Stimulated activated effector memory CD8-positive, alpha-beta T cell treated with anti-CD3 and anti-CD28 coated beads, Interleukin-12 subunit alpha, Interleukin-12 subunit beta, amount 100 ng/mL, for 72 hours (primary cell): ENCODE results near the gene PRKG1.

Source experiments
- ATAC-seq: fragments of 150-1000 bp; cut with Tn5 transposase; 2 replicates; pipeline ENCODE4 v1.10.0; 2021
- DNase-seq, 2 donors: peaks; one replicate each; pipeline ENCODE4 v3.0.0; 2021 to 2022; ENCODE audit warnings: low spot score in 2 of 2
- H3K27ac Mint-ChIP-seq: one replicate; pipeline ENCODE4 v1.8.0; 2022; ENCODE audit warnings: mild to moderate bottlenecking, mixed read lengths
- H3K36me3 Mint-ChIP-seq: one replicate; pipeline ENCODE4 v1.8.0; 2022; ENCODE audit warnings: mild to moderate bottlenecking, mixed read lengths
- H3K4me1 Mint-ChIP-seq: one replicate; pipeline ENCODE4 v1.8.0; 2022; ENCODE audit warnings: mixed read lengths
- H3K4me3 Mint-ChIP-seq: one replicate; pipeline ENCODE4 v1.8.0; 2022; ENCODE audit warnings: mild to moderate bottlenecking, mixed read lengths
- H3K9me3 Mint-ChIP-seq: one replicate; pipeline ENCODE4 v1.8.0; 2022; ENCODE audit warnings: mixed read lengths

The PRKG1 gene

DNA sequence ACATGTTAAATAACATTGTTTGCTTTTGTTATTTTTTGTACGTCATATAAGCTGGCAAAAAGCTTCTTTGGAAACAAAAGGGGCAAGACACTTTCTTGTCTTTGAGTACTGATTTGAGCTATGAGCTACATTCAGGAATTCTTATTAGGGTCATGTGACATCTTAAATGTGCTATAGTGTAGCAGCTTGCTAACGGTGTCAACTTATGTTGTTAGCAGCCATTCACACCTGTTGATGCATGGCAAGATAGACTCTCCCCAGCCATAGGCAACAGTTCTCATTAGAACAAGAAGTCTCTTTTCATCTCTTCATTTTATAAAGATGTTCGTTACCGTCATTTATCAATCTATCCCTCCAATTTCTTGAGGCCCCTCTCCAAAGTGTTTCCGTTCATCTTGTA, 411.4 kb downstream of the PRKG1 start:
- Mint-ChIP-seq H3K9me3 (no peaks in the 10 kb centered on the region), H3K4me3 (no peak overlapping the region)

DNA sequence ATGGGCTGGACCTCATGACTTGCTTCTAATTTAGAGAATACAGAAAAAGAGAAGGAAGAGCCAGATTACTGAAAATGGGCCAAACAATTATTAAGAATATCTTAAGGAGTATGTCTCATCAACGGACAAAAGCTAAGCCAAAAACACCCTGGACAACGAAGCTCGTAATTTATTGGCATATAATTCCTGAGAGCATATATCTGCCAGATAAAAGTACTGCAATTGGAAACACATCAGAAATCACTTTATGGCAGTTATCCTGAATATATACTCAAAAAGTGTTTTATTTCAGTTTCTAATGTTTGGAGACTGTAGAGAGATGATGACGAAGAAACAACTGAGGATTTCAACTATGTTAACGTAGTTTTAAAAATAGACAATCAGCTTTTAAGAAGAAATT, 413.3 kb downstream of the PRKG1 start:
- H3K36me3 Mint-ChIP-seq: no peaks in the 10 kb centered on the region
- no peaks in the 10 kb centered on the region for H3K4me1 Mint-ChIP-seq
- no peak for ATAC-seq
- DNase-seq: no peak
- H3K27ac Mint-ChIP-seq: no peak overlapping the region
- no peak overlapping the region for H3K4me3 Mint-ChIP-seq
- no peaks in the 10 kb centered on the region for H3K9me3 Mint-ChIP-seq

More for the DNA sequence above, 411.4 kb downstream of the PRKG1 start:
- ATAC-seq (no peak), DNase-seq (no peak)
- H3K4me1 Mint-ChIP-seq: no peaks in the 10 kb centered on the region
- H3K36me3 Mint-ChIP-seq: no peaks in the 10 kb centered on the region
- H3K27ac Mint-ChIP-seq: no peak overlapping the region

DNA sequence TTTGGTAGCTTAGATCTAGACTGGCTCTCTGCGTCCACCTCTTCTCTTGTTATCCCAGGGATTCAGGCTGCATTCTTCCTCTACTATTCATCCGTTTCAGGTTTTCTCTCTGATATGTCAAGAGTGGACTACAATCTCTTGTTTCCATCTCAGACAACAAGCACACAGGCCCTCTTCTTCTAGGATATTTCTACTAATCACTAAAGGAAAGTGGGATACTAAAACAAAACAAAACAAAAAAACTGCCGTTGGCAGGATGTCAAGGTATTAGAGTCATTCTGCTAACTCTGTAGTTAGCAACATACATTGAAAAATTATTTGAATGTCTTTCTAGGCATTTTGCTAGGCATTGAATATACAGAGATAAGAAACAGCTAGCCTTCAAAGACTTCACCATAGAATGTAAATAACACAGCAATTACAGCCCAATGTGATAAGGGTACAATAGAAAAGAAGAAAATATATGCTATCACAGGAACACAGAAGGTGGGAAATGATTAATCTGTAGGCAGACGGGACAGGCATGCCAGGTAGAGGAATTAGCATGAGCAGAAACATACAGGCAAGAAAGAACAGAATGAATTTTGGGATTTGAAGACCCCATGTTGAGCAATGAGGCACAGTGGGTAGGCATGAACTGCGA, 414.6 kb downstream of the PRKG1 start:
- Mint-ChIP-seq H3K27ac (no peak overlapping the region), H3K9me3 (no peaks in the 10 kb centered on the region), H3K4me3 (no peak overlapping the region), H3K36me3 (no peaks in the 10 kb centered on the region), H3K4me1 (no peaks in the 10 kb centered on the region)
- DNase-seq (no peak), ATAC-seq (no peak)

DNA sequence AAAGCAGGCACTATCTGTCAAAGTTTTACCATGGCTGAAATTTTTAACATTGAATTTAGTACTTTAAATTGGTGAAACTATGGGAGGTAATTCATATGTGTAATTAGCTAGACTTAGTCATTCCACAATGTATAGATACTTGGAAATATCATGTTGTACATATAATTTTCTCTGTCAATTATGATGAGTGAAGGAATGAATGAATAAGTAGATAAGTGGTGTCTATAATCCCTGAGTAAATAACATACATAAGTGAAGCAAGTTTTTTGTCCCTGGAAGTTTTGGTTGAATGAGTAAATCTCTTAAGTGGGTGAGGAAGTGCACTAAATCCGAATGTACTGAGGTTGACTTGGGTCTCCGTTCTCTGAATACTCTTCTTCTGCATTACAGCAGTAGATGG, 424.1 kb downstream of the PRKG1 start:
- Mint-ChIP-seq H3K9me3 (no peaks in the 10 kb centered on the region), H3K27ac (no peak overlapping the region), H3K4me1 (no peaks in the 10 kb centered on the region), H3K36me3 (no peaks in the 10 kb centered on the region), H3K4me3 (no peak overlapping the region)
- no peak for DNase-seq
- ATAC-seq: no peak

DNA sequence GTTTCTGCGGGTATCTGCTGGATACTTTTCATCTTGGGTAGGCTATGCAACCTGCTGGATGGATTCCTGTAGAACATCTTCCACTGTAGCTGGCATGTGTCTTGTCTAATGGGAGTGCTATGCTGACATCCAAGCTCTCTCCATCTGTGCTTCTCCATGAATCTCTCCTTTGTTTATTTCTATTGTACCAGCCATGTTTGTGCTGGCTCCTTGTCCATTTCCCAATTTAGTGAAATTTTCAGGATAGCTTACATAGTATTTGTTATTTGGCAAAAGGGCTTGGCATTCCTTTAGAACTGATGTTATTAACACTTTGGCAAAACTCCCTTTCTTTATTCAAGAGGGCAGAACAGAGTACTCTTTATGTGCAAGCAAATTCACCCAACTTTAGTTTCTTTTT, 427.1 kb downstream of the PRKG1 start:
- ATAC-seq: no peak
- no peaks in the 10 kb centered on the region for H3K4me1 Mint-ChIP-seq
- no peaks in the 10 kb centered on the region for H3K36me3 Mint-ChIP-seq
- DNase-seq: no peak
- no peak overlapping the region for H3K4me3 Mint-ChIP-seq
- H3K27ac Mint-ChIP-seq: no peak overlapping the region
- H3K9me3 Mint-ChIP-seq: no peaks in the 10 kb centered on the region

DNA sequence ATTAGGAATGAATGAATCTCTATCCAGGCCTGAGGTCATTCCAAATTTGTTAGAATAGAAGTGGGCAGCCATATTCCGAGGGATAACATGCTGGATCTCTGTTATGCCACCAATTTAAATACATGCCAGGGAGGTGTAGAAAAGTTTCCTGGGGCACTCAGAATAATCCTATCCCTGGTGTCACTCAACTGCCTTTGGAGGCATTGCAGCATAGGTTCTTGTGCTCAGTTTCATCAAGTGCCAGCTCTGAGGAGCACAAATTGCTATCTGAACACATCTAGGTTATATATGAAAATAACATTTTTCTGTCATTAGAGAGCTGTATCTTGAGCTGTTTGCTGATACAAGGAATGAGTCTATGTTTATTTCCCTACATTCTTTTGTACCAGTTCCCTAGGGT, 427.8 kb downstream of the PRKG1 start:
- DNase-seq (no peak), ATAC-seq (no peak)
- Mint-ChIP-seq H3K4me3 (no peak overlapping the region), H3K4me1 (no peaks in the 10 kb centered on the region), H3K36me3 (no peaks in the 10 kb centered on the region), H3K9me3 (no peaks in the 10 kb centered on the region), H3K27ac (no peak overlapping the region)

DNA sequence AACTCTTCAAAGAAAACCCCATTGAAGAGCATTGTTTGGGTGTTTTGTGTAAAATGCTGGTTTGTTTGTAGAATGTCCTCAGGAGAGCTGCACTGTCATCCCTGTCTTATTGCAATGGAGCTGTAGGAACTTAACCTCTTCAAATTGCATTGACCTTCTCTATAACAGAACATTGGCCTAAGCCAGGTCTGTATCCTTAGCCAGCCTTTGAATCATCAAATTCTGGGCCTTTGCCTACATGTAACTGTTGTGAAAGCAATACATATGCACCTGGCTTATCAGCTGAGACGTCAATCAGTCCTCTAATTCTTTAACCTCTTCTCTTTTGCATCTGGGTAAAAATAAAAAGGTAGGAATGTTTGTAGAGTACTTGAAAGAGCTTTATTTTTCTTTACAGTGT, 429.1 kb downstream of the PRKG1 start:
- H3K36me3 Mint-ChIP-seq: no peaks in the 10 kb centered on the region
- no peak overlapping the region for H3K27ac Mint-ChIP-seq

DNA sequence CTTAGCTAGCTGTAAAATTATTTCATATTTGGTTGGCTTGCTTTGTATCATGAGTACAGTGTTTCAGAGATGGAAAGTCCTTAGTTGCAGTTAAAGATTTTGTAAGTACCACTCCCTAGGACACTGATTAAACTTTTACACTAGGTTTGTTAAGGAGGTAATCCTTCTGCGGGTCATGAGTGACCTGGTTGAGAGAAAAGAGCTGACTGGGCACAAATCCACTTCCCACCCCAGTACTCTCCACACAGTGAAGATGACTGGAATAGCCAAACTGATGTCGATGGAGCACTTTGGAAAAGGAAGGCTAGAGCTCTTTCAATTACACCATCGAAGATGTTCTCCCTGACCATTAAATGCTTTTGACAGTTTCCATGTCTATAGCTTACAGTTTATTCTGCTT, 433.2 kb downstream of the PRKG1 start:
- no peaks in the 10 kb centered on the region for H3K4me1 Mint-ChIP-seq
- ATAC-seq (no peak), DNase-seq (no peak)
- H3K36me3 Mint-ChIP-seq: no peaks in the 10 kb centered on the region
- no peaks in the 10 kb centered on the region for H3K9me3 Mint-ChIP-seq
- no peak overlapping the region for H3K4me3 Mint-ChIP-seq
- H3K27ac Mint-ChIP-seq: no peak overlapping the region

More for the DNA sequence above, 429.1 kb downstream of the PRKG1 start:
- DNase-seq: no peak
- no peak for ATAC-seq
- no peaks in the 10 kb centered on the region for H3K9me3 Mint-ChIP-seq
- H3K4me3 Mint-ChIP-seq: no peak overlapping the region
- H3K4me1 Mint-ChIP-seq: no peaks in the 10 kb centered on the region

DNA sequence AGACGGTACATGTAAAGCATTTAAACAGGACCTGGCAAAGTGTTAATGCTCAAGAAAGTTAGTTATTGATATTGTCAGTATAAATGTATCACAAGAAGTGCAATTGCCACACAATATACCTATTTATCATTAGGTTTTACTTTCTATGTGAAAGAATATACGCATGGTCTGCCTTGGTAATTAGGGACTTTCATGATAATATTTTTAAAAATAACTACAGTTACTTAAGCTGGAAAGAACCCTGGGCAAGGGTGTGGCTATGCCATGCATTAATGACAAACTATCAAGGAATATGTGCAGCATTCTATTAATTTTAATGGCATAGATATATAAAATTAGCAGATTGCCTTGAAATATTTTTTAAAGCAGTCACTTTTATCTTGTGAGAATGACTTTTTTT, 433.9 kb downstream of the PRKG1 start:
- ATAC-seq (no peak), DNase-seq (no peak)
- Mint-ChIP-seq H3K4me1 (no peaks in the 10 kb centered on the region), H3K36me3 (no peaks in the 10 kb centered on the region), H3K4me3 (no peak overlapping the region), H3K27ac (no peak overlapping the region), H3K9me3 (no peaks in the 10 kb centered on the region)

DNA sequence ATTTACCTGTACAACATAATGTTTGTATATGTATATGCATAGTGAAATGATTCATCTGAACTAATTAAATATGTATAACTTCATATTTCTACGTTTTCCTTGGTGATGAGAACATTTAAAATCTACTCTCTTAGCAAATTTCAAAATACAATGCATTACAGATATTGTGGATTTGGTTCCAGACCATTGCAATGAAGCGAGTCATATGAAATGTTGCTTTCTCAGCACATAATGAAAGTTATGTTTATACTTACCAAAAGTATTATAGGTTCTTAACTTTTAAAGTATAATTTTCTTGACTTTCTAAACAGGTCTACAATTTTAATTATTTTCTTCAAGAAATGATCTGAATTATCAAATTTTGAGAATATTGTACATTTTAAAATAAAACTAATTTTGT, 435.9 kb downstream of the PRKG1 start:
- no peaks in the 10 kb centered on the region for H3K36me3 Mint-ChIP-seq
- no peak overlapping the region for H3K4me3 Mint-ChIP-seq
- H3K4me1 Mint-ChIP-seq: no peaks in the 10 kb centered on the region
- H3K27ac Mint-ChIP-seq: no peak overlapping the region
- H3K9me3 Mint-ChIP-seq: no peaks in the 10 kb centered on the region
- no peak for ATAC-seq
- no peak for DNase-seq

DNA sequence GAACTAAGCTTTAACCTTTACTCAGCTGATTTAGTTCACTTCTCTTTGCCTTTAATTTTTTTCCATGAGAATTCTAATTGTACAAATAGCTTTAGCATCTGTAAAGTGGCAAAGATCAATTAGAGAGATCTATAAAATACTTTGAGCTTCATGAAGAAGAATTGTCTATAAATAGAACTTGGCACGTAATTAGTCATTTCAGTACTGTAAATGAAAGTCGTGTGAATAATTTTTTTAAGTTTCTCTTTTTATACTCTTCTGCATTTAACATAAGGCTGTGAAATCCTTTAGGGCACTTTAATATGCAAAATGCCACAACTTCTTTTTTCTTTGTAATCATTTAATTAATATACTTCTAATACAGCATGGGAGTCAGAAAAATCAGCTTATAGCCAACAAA, 447.3 kb downstream of the PRKG1 start:
- Mint-ChIP-seq H3K36me3 (no peaks in the 10 kb centered on the region), H3K4me1 (no peaks in the 10 kb centered on the region), H3K9me3 (peaks cover 3% of the 10 kb centered on the region), H3K4me3 (no peak overlapping the region), H3K27ac (no peak overlapping the region)
- no peak for DNase-seq
- no peak for ATAC-seq

DNA sequence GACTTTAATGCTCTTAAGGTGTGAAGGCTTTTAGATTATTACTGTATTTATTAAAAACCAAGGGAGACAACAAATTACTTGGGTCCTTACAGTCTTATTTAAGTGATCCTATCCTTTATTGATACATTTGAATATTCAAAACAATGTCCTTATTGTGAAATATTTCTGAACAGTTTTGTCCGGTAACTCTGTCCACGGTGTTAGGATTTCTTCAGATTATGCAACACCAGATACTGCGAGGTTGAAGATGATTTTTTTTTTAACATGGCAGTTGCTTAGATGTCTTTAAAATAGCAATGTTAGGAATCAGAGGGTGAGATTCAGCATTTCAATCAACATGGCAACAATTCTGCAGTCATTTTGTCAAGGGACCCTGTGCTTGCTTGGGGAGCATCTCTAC, 448.6 kb downstream of the PRKG1 start:
- no peak overlapping the region for H3K27ac Mint-ChIP-seq
- H3K4me1 Mint-ChIP-seq: no peaks in the 10 kb centered on the region
- ATAC-seq: no peak
- DNase-seq: no peak
- H3K36me3 Mint-ChIP-seq: no peaks in the 10 kb centered on the region
- H3K4me3 Mint-ChIP-seq: no peak overlapping the region
- peaks cover 3% of the 10 kb centered on the region for H3K9me3 Mint-ChIP-seq

DNA sequence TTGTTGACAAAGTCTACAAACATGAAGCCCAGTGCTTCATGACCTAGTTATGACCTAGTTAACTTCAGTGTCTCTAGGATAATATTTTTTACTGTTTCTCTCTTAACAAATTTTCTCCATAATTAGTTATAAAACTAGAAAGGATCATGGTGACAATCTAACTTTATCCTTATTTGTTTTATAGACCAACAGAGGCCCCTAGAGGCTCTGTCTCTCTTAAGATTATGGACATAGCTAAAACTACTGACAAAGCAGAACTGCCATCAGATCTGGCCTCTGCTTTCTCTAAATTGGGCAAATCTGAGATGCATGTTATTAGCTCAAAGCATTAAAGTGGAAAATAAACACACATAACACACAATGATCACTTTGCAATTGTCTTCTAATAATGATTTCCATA, 449.2 kb downstream of the PRKG1 start:
- H3K27ac Mint-ChIP-seq: no peak overlapping the region
- H3K36me3 Mint-ChIP-seq: no peaks in the 10 kb centered on the region
- H3K9me3 Mint-ChIP-seq: peaks cover 3% of the 10 kb centered on the region
- DNase-seq: no peak
- no peaks in the 10 kb centered on the region for H3K4me1 Mint-ChIP-seq
- no peak overlapping the region for H3K4me3 Mint-ChIP-seq
- ATAC-seq: no peak

DNA sequence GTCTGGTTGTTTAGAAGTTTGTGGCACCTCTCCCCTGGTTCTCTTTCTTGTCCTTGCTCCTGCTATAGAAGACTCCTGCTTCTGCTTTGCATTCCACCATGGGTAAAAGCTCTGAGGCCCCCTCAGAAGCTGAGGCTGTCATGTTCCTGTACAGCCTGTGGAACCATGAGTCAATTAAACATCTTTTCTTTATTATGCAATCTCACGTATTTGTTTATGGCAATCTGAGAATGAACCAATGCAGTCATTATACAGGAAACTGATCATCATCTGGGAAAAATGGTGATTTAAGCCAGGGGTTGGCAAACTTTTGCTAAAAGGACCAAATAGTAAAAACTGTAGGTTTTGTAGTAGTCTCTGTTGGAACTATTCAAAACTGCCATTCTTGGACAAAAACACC, 449.8 kb downstream of the PRKG1 start:
- no peak for DNase-seq
- Mint-ChIP-seq H3K36me3 (no peaks in the 10 kb centered on the region), H3K4me1 (no peaks in the 10 kb centered on the region), H3K27ac (no peak overlapping the region), H3K4me3 (no peak overlapping the region), H3K9me3 (peaks cover 3% of the 10 kb centered on the region)
- ATAC-seq: no peak

DNA sequence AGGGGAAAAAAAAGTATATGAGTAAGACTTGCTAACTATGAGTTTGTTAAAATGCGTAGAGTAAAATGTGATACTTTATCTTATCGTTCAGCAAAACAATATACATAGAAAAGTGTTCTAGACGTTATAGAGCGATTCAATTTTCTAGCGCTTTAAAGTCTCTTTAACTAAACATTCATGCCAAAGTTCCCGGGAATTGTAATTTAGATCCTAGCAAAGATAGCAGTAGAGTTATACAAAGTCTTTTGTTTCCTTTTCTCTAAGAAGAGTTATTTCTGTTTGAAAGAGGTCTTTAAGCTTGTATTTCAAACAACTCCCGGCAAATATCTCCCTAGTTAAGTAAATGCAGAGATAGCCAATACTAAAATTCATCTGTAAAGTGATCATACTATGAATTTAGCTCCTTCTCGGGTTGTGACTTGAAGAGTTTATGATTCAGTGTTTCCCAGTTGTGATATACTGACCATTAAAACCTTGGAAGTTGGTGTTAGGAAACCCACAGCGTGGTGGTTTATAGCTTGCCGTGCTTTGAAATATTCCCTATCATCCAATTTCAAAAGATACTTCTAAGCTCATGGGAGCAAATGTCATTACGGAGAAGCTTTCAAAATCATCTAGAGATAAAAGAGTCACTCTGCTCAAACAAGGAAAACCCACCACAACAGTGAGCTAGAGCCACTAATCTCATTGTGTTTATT, 453.4 kb downstream of the PRKG1 start:
- Mint-ChIP-seq H3K36me3 (no peaks in the 10 kb centered on the region), H3K4me1 (no peaks in the 10 kb centered on the region), H3K9me3 (peaks cover 3% of the 10 kb centered on the region), H3K4me3 (no peak overlapping the region), H3K27ac (no peak overlapping the region)
- ATAC-seq: no peak
- no peak for DNase-seq

DNA sequence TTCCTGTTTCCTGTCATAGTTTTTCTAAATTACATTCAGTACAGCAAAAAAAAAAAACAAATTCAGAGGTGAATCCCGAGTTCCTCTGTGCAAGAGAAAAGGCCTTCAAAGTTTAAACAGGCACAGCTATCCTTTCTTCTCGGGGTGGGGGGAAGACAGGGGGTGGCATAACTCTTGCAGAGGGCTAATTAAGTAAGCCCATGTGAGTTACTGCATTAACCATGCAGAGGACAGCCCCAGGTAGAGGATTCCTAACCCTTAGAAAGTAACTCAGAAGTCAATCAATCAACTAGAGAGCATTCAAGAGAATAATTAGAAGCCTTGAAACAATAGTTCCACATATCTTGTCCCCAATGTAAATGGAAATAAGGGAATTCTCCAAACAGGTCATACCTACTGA, 454.2 kb downstream of the PRKG1 start:
- Mint-ChIP-seq H3K4me3 (no peak overlapping the region), H3K36me3 (no peaks in the 10 kb centered on the region), H3K9me3 (peaks cover 3% of the 10 kb centered on the region), H3K4me1 (no peaks in the 10 kb centered on the region), H3K27ac (no peak overlapping the region)
- no peak for ATAC-seq
- DNase-seq: no peak
